ENCODE data around the gene PRKG1.

The PRKG1 gene

GRCh38 chr10:51358227-51358626 lies 283.9 kb downstream of the PRKG1 start:
- TF ChIP-seq, protein P1, sequence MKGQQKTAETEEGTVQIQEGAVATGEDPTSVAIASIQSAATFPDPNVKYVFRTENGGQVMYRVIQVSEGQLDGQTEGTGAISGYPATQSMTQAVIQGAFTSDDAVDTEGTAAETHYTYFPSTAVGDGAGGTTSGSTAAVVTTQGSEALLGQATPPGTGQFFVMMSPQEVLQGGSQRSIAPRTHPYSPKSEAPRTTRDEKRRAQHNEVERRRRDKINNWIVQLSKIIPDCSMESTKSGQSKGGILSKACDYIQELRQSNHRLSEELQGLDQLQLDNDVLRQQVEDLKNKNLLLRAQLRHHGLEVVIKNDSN (IDR thresholded peaks at IDR 0.05), result no peak
- TF ChIP-seq ZBTB7A (IDR thresholded peaks at IDR 0.05; ENCODE audit: low read depth) (no peak), TAF1 (IDR thresholded peaks at IDR 0.05; ENCODE audit: low read depth) (no peak), YY1 (IDR thresholded peaks at IDR 0.05; ENCODE audit: low read depth) (no peak), MAX (IDR thresholded peaks at IDR 0.05) (no peak), CEBPB (IDR thresholded peaks at IDR 0.05) (no peak), FOXM1 (IDR thresholded peaks at IDR 0.05; ENCODE audit: borderline replicate concordance, low read depth) (no peak), EP300 (IDR thresholded peaks at IDR 0.05; ENCODE audit: borderline replicate concordance) (no peak)
- TF ChIP-seq, protein P2, sequence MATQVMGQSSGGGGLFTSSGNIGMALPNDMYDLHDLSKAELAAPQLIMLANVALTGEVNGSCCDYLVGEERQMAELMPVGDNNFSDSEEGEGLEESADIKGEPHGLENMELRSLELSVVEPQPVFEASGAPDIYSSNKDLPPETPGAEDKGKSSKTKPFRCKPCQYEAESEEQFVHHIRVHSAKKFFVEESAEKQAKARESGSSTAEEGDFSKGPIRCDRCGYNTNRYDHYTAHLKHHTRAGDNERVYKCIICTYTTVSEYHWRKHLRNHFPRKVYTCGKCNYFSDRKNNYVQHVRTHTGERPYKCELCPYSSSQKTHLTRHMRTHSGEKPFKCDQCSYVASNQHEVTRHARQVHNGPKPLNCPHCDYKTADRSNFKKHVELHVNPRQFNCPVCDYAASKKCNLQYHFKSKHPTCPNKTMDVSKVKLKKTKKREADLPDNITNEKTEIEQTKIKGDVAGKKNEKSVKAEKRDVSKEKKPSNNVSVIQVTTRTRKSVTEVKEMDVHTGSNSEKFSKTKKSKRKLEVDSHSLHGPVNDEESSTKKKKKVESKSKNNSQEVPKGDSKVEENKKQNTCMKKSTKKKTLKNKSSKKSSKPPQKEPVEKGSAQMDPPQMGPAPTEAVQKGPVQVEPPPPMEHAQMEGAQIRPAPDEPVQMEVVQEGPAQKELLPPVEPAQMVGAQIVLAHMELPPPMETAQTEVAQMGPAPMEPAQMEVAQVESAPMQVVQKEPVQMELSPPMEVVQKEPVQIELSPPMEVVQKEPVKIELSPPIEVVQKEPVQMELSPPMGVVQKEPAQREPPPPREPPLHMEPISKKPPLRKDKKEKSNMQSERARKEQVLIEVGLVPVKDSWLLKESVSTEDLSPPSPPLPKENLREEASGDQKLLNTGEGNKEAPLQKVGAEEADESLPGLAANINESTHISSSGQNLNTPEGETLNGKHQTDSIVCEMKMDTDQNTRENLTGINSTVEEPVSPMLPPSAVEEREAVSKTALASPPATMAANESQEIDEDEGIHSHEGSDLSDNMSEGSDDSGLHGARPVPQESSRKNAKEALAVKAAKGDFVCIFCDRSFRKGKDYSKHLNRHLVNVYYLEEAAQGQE (IDR thresholded peaks at IDR 0.05; ENCODE audit: low read depth), result no peak

DNA sequence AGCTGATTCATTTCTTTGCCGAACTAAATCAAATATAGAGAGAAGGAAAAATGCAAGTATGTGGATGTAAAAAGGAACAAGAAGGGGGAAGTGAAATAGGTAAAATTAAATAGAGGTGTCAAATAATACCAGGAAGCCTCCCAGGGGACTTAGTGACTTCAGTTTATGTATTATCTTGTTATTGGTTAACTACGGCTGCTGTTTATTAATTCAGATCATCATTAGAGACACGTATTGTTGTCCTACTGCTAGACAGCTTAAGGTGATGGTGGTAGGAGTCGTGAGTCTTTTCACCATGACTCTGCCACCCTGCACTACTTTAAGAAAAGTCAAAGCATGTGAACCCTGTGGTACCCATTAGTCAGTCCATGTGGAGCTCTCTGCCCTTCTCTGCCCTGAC lies 289.1 kb downstream of the PRKG1 start:
- TF ChIP-seq FOXM1 (IDR thresholded peaks at IDR 0.05; ENCODE audit: borderline replicate concordance, low read depth), result no peak
- TF ChIP-seq MAX (IDR thresholded peaks at IDR 0.05), result no peak
- no peak for TF ChIP-seq TAF1 (IDR thresholded peaks at IDR 0.05; ENCODE audit: low read depth)
- TF ChIP-seq TCF12 (IDR thresholded peaks at IDR 0.05; ENCODE audit: low read depth), result no peak
- no peak for TF ChIP-seq NFIC (IDR thresholded peaks at IDR 0.05)
- no peak for TF ChIP-seq TEAD4 (IDR thresholded peaks at IDR 0.05)
- TF ChIP-seq, protein P2 (IDR thresholded peaks at IDR 0.05; ENCODE audit: low read depth), result no peak
- no peak for TF ChIP-seq EGR1 (IDR thresholded peaks at IDR 0.05)
- TF ChIP-seq, protein P1 (IDR thresholded peaks at IDR 0.05), result no peak
- no peak for TF ChIP-seq ZBTB7A (IDR thresholded peaks at IDR 0.05; ENCODE audit: low read depth)
- TF ChIP-seq YY1 (IDR thresholded peaks at IDR 0.05; ENCODE audit: low read depth), result no peak
- no peak for TF ChIP-seq CREB1 (IDR thresholded peaks at IDR 0.05; ENCODE audit: low read depth)
- TF ChIP-seq EP300 (IDR thresholded peaks at IDR 0.05; ENCODE audit: borderline replicate concordance), result no peak
- no peak for TF ChIP-seq RAD21 (IDR thresholded peaks at IDR 0.05; ENCODE audit: low read depth)

GRCh38 chr10:51364674-51365073 lies 290.4 kb downstream of the PRKG1 start:
- no peak for TF ChIP-seq TAF1 (IDR thresholded peaks at IDR 0.05; ENCODE audit: low read depth)
- TF ChIP-seq RAD21 (IDR thresholded peaks at IDR 0.05; ENCODE audit: low read depth), result no peak
- TF ChIP-seq ZBTB7A (IDR thresholded peaks at IDR 0.05; ENCODE audit: low read depth), result no peak
- no peak for TF ChIP-seq TCF12 (IDR thresholded peaks at IDR 0.05; ENCODE audit: low read depth)
- no peak for TF ChIP-seq CEBPB (IDR thresholded peaks at IDR 0.05)
- TF ChIP-seq, protein P2 (IDR thresholded peaks at IDR 0.05; ENCODE audit: low read depth), result no peak
- TF ChIP-seq TEAD4 (IDR thresholded peaks at IDR 0.05), result no peak
- TF ChIP-seq EP300 (IDR thresholded peaks at IDR 0.05; ENCODE audit: borderline replicate concordance), result no peak
- TF ChIP-seq EGR1 (IDR thresholded peaks at IDR 0.05), result no peak
- TF ChIP-seq MAX (IDR thresholded peaks at IDR 0.05), result no peak
- no peak for TF ChIP-seq CREB1 (IDR thresholded peaks at IDR 0.05; ENCODE audit: low read depth)
- TF ChIP-seq YY1 (IDR thresholded peaks at IDR 0.05; ENCODE audit: low read depth), result no peak
- TF ChIP-seq, protein P1 (IDR thresholded peaks at IDR 0.05), result no peak
- TF ChIP-seq NFIC (IDR thresholded peaks at IDR 0.05), result no peak

DNA sequence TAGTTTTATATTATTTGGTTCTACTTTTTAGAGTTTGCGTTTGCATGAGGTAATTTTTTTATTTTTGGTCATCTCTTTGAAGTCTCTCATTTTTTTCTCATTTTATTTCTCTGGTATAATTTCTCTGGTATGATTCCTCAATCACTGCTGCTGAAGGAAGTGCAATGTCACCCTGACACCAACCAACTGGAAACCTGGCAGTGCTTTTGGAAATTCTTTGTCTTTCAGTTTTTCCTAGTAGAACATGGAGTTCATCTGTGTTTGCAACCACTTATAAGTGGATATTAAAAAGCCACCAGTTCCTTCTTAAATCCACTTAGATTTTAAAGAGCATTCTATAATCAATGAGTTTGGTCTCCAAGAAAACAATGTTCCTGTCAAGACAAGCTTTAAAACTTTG lies 291.8 kb downstream of the PRKG1 start:
- TF ChIP-seq ZBTB7A (IDR thresholded peaks at IDR 0.05; ENCODE audit: low read depth) (no peak), CEBPB (IDR thresholded peaks at IDR 0.05) (no peak), RAD21 (IDR thresholded peaks at IDR 0.05; ENCODE audit: low read depth) (no peak)

Data from Ishikawa (cell line).